ENCODE data around the gene SOCS6. TPM values are rescaled to one million over a fixed set of nuclear protein-coding genes. Genes with fewer than 3 reads are reported as not detected.

The SOCS6 gene
- total and polyA plus RNA-seq, 2 experiments from 2014 or later: 4.4 to 13.3 TPM

DNA sequence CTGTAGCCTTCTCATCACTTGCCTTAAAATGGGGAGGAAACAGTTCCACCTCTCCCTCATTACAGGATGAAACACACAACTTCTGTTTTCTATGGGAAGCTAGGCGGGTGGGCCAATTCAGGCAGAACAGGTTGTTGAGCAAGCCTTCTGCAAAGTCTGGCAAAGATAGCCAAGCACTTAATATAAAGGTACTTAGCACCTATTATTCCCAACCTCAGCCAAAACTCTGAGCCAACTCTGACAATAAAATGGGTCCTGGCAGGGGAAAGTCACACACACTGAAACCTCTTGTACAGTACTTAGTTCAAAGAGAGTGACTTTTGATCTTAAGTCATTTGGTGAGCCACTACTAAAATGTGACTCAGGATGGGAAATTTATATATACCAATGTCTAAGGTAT, 15.8 kb upstream of the SOCS6 start:
- Mint-ChIP-seq H3K4me3 (no peak overlapping the region), H3K9me3 (peaks cover 34% of the 10 kb centered on the region), H3K27me3 (ENCODE audit: insufficient read depth, low read depth, poor library complexity) (peaks cover 6% of the 10 kb centered on the region), H3K36me3 (ENCODE audit: low read depth) (peaks cover 12% of the 10 kb centered on the region; the same call in 2 of the 3 replicates), H3K4me1 (peaks cover 9% of the 10 kb centered on the region), H3K27ac (no peak overlapping the region)
- TF ChIP-seq REST (IDR thresholded peaks at IDR 0.05; ENCODE audit: unreplicated experiment): no peak
- no peak for TF ChIP-seq JUNB (IDR thresholded peaks at IDR 0.05; ENCODE audit: unreplicated experiment)
- no peak for TF ChIP-seq ZNF331 (CRISPR knock-in tag; IDR thresholded peaks at IDR 0.05; ENCODE audit: low read depth)
- TF ChIP-seq, protein P1, sequence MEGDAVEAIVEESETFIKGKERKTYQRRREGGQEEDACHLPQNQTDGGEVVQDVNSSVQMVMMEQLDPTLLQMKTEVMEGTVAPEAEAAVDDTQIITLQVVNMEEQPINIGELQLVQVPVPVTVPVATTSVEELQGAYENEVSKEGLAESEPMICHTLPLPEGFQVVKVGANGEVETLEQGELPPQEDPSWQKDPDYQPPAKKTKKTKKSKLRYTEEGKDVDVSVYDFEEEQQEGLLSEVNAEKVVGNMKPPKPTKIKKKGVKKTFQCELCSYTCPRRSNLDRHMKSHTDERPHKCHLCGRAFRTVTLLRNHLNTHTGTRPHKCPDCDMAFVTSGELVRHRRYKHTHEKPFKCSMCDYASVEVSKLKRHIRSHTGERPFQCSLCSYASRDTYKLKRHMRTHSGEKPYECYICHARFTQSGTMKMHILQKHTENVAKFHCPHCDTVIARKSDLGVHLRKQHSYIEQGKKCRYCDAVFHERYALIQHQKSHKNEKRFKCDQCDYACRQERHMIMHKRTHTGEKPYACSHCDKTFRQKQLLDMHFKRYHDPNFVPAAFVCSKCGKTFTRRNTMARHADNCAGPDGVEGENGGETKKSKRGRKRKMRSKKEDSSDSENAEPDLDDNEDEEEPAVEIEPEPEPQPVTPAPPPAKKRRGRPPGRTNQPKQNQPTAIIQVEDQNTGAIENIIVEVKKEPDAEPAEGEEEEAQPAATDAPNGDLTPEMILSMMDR (conservative IDR thresholded peaks at IDR 0.05; ENCODE audit: low read depth in 2 of 2): no peak
- TF ChIP-seq NANOG (IDR thresholded peaks at IDR 0.05; ENCODE audit: borderline replicate concordance): no peak
- TF ChIP-seq, protein P2, sequence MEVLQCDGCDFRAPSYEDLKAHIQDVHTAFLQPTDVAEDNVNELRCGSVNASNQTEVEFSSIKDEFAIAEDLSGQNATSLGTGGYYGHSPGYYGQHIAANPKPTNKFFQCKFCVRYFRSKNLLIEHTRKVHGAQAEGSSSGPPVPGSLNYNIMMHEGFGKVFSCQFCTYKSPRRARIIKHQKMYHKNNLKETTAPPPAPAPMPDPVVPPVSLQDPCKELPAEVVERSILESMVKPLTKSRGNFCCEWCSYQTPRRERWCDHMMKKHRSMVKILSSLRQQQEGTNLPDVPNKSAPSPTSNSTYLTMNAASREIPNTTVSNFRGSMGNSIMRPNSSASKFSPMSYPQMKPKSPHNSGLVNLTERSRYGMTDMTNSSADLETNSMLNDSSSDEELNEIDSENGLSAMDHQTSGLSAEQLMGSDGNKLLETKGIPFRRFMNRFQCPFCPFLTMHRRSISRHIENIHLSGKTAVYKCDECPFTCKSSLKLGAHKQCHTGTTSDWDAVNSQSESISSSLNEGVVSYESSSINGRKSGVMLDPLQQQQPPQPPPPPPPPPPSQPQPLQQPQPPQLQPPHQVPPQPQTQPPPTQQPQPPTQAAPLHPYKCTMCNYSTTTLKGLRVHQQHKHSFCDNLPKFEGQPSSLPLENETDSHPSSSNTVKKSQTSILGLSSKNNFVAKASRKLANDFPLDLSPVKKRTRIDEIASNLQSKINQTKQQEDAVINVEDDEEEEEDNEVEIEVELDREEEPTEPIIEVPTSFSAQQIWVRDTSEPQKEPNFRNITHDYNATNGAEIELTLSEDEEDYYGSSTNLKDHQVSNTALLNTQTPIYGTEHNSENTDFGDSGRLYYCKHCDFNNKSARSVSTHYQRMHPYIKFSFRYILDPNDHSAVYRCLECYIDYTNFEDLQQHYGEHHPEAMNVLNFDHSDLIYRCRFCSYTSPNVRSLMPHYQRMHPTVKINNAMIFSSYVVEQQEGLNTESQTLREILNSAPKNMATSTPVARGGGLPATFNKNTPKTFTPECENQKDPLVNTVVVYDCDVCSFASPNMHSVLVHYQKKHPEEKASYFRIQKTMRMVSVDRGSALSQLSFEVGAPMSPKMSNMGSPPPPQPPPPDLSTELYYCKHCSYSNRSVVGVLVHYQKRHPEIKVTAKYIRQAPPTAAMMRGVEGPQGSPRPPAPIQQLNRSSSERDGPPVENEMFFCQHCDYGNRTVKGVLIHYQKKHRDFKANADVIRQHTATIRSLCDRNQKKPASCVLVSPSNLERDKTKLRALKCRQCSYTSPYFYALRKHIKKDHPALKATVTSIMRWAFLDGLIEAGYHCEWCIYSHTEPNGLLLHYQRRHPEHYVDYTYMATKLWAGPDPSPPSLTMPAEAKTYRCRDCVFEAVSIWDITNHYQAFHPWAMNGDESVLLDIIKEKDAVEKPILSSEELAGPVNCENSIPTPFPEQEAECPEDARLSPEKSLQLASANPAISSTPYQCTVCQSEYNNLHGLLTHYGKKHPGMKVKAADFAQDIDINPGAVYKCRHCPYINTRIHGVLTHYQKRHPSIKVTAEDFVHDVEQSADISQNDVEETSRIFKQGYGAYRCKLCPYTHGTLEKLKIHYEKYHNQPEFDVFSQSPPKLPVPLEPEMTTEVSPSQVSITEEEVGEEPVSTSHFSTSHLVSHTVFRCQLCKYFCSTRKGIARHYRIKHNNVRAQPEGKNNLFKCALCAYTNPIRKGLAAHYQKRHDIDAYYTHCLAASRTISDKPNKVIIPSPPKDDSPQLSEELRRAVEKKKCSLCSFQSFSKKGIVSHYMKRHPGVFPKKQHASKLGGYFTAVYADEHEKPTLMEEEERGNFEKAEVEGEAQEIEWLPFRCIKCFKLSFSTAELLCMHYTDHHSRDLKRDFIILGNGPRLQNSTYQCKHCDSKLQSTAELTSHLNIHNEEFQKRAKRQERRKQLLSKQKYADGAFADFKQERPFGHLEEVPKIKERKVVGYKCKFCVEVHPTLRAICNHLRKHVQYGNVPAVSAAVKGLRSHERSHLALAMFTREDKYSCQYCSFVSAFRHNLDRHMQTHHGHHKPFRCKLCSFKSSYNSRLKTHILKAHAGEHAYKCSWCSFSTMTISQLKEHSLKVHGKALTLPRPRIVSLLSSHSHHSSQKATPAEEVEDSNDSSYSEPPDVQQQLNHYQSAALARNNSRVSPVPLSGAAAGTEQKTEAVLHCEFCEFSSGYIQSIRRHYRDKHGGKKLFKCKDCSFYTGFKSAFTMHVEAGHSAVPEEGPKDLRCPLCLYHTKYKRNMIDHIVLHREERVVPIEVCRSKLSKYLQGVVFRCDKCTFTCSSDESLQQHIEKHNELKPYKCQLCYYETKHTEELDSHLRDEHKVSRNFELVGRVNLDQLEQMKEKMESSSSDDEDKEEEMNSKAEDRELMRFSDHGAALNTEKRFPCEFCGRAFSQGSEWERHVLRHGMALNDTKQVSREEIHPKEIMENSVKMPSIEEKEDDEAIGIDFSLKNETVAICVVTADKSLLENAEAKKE (CRISPR knock-in tag; IDR thresholded peaks at IDR 0.05): no peak
- TF ChIP-seq EZH2 (IDR thresholded peaks at IDR 0.05; ENCODE audit: low read depth, unreplicated experiment): no peak
- TF ChIP-seq POLR2AphosphoS5 (IDR thresholded peaks at IDR 0.05; ENCODE audit: low read depth): no peak
- TF ChIP-seq CREB1 (CRISPR knock-in tag; IDR thresholded peaks at IDR 0.05; ENCODE audit: low read depth): no peak
- TF ChIP-seq ETS1 (IDR thresholded peaks at IDR 0.05): no peak
- no peak for TF ChIP-seq EZH2phosphoT487 (IDR thresholded peaks at IDR 0.05; ENCODE audit: unreplicated experiment)
- TF ChIP-seq ZNF114 (CRISPR knock-in tag; IDR thresholded peaks at IDR 0.05): no peak
- TF ChIP-seq STAT1 (IDR thresholded peaks at IDR 0.05; ENCODE audit: unreplicated experiment): no peak
- DNase-seq (ENCODE audit: low spot score) (no peak), ATAC-seq (no peak)
- Histone ChIP-seq H3K9me2 (ENCODE audit: insufficient read depth) (no peaks in the 10 kb centered on the region; the same call in 1 of the 2 replicates), H3K4me2 (no peak overlapping the region), H3K4me1 (ENCODE audit: insufficient read depth) (no peaks in the 10 kb centered on the region), H3K36me3 (ENCODE audit: insufficient read depth) (no peaks in the 10 kb centered on the region), H2AFZ (no peak overlapping the region), H3K4me3 (no peak overlapping the region), H3K27me3 (ENCODE audit: insufficient read depth) (no peaks in the 10 kb centered on the region), H3F3A (replicated peaks; ENCODE audit: low read depth) (no peaks in the 10 kb centered on the region), H3K27ac (ENCODE audit: low read depth) (no peak overlapping the region), H3K79me2 (replicated peaks; ENCODE audit: insufficient read depth) (no peaks in the 10 kb centered on the region), H4K20me1 (replicated peaks; ENCODE audit: insufficient read depth) (no peaks in the 10 kb centered on the region)

Measured in GM23338 (cell line).